ENCODE measurements around the gene PLAGL1.
"Not testable (repeated sequence)": the region's sequence is repeated elsewhere in the genome, so short reads cannot be mapped to it uniquely, and the experiment has no call there.

The PLAGL1 gene

GRCh38 chr6:143934867-143935266 is 73.2 kb downstream of the PLAGL1 start:
- no peak for DNase-seq

- no peak for DNase-seq
Observed at GRCh38 chr6:143934331-143934730, 73.7 kb downstream of the PLAGL1 start.

- no peak for DNase-seq
Observed at GRCh38 chr6:143929975-143930374, 78.1 kb downstream of the PLAGL1 start.

GRCh38 chr6:143928853-143929252 is 79.2 kb downstream of the PLAGL1 start:
- no peak for DNase-seq

- DNase-seq: not testable (repeated sequence)
Observed at GRCh38 chr6:143917026-143917425, 91.0 kb downstream of the PLAGL1 start.

DNA sequence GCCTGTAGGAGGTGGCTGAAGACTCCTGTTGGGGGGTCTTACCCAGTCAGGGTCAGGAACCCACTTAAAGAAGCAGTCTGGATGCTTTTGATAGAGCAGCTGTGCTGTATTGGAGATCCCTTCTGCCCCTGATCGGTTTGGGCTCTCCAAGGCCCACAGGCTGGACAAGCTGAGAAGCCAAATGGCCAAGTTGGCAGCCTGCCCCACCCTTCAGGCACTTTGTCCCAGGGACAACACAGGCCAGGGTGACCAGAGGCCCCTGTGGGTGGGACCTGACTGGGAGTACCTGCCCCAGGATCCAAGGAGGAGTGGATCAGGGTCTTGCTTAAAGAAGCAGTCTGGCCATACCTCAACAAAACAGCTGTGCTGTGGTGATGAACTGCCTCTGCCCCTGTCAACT is 95.4 kb downstream of the PLAGL1 start:
- DNase-seq: no peak

DNA sequence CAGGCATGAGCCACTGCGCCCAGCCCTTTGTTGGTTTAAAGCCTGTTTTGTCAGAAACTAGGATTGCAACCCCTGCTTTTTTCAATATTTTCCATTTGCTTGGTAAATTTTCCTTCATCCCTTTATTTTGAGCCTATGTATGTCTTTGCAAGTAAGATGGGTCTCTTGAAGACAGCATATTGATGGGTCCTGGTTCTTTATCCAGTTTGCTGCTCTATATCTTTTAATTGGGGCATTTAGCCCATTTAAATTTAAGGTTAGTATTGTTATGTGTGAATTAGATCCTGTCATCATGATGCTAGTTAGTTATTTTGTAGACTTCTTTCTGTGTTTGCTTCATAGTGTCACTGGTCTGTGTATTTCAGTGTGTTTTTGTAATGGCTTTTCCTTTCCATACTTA is 97.0 kb downstream of the PLAGL1 start:
- no peak for DNase-seq

GRCh38 chr6:143902827-143903226 is 105.2 kb downstream of the PLAGL1 start:
- DNase-seq: no peak

GRCh38 chr6:143901885-143902750 is 105.9 kb downstream of the PLAGL1 start:
- no peak for DNase-seq

DNA sequence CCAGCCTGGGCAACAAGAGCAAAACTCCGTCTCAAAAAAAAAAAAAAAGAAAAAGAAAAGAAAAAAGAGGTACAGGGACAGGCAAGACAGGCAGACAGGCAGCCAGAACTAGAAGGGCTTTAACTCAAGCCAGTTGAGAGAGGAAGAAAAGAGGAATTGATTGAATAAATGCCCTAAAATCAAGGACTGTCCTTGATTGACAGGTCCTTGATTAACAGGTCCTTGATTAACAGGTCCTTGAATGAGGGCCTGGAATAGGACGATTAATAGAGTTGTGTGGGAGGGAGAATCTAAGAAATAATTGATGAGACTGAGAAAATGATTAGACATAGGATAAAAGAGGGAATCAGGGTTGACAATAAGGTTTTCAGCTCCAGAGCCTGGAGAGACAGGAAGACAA is 107.7 kb downstream of the PLAGL1 start:
- DNase-seq: no peak

GRCh38 chr6:143896126-143896860 is 111.8 kb downstream of the PLAGL1 start:
- no peak for DNase-seq

DNA sequence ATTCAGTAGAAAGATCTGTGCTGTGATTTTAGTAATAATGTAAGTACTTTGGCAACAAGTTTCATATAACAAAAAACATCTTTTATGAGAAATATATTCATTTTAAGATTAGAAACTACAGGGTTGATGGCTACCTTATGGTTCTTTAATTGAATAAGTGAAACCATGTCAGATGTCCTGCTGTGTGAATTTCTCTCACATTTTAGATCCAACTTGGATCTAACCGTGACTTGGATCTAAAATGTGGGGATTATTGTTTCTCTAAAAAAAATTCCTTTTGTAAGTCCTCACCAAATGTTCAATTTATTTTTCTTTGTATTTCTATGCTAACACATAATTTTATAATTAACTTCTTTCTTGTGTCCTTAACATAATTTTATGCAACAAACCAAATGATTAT is 113.4 kb downstream of the PLAGL1 start:
- no peak for DNase-seq

Data from midbrain (tissue), 1 donor.